Measurements from ENCODE around the gene FBXL13. TPM values are rescaled to one million over a fixed set of nuclear protein-coding genes. Genes with fewer than 3 reads are reported as not detected.
"Not testable (repeated sequence)": the region's sequence is repeated elsewhere in the genome, so short reads cannot be mapped to it uniquely, and the experiment has no call there.

The FBXL13 gene
- 1.5 and 2.9 TPM in 2 replicates for total RNA-seq (2014; rRNA removed; shearing (Covaris generic))

DNA sequence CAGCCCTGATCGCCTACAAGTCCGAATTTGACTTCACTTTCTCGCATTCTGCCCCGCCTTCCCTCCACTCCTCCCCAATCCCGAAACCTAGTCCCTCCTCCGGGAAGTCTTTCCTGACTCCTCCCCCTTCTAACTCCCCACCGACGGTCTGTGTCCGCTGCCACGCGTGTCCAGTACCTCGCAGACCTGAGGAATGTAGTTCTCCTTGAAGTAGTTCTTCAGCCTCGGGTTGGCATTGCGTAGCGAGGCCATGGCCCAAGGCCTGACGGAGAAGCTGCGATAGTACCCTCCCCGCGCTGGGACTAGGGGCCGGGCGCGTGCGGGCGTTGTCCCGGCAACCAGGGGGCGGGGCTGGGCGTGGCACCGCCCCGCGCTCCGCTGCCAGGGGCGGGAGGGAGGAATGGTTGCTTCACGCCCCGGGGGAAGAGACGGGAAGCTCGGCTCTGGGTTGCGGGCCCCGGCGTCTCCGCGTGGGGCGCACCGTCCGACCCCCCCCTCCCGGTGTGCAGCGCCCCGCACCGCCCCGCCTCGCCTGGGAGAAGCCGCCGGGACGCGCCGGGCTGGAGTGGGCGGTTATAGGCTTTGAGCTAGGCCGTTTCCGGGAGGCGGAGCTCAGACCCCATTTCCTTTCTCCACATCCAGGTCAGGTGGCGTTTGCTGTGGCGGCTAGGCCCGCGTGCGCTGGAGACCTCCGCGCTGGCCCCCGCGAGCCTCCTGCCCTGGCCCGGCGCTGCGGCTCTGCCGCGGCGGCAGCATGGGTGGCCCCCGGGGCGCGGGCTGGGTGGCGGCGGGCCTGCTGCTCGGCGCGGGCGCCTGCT lies at the start of gene FBXL13, which contains the start of gene ARMC10:
Gene FBXL13 (minus strand): TSS at position 278 of the 818 bp plus-strand sequence.
Gene ARMC10 (plus strand): TSS at position 622 of the 818 bp plus-strand sequence. CDS start 133 bp downstream, at position 755.
- DNase-seq (ENCODE audit: low spot score): peak; percentile 89

DNA sequence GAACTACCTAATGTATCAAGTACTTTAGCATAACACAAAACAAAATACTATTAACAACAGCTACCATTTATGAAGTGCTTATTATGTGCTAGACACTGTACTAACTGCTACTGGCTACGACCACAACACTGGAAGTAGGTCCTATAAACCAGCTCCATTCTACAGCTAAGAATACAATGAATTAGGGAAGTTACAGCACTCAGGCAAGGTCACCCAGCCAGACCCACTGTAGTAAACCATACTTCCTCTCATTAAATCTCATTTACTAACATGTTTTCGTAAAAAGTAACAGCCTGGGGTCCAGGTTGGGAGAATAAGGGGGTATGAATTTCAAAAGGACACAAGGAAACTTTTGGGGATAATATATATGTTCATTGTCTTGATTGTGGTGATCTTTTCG lies 48.9 kb upstream of the FBXL13 start:
- no peak for DNase-seq (ENCODE audit: low spot score)

DNA sequence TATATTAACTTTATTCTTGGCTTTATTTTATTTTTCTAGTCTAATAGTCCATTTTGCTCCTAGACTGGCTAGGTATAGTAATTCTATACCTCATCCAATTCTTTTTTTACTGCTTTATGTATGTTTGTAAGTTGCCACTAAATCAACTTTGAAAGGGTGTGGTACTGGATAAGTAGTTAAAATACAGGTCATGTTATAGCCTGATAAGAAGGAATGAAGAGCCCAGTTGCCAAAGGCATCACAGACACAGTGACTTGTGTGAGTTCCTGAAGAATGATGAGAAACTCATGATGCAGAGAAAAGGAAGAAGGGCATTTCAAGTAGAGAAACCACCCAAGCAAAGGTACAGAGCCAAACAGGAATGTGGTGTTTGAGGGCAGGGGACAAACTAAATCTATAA lies 47.0 kb upstream of the FBXL13 start:
- DNase-seq (ENCODE audit: low spot score): no peak

DNA sequence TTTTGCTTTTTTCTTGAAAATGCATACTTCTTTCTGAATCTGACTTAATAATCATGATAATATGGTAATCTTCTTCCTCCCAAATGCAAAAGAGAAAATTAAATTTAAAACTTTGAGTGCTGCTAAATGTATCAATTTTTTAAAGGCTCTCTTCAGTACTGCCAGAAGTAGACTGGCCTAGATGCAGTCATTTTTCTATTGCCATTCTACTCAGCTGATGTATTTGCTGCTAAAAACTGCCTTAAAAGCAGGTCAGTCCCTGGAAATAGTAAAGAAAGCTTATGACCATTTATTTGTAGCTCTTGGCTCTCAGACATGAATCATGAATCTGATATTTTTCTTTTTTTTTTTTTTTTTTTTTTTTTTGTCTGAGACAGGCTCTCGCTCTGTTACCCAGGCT lies 45.8 kb upstream of the FBXL13 start:
- no peak for DNase-seq (ENCODE audit: low spot score)

DNA sequence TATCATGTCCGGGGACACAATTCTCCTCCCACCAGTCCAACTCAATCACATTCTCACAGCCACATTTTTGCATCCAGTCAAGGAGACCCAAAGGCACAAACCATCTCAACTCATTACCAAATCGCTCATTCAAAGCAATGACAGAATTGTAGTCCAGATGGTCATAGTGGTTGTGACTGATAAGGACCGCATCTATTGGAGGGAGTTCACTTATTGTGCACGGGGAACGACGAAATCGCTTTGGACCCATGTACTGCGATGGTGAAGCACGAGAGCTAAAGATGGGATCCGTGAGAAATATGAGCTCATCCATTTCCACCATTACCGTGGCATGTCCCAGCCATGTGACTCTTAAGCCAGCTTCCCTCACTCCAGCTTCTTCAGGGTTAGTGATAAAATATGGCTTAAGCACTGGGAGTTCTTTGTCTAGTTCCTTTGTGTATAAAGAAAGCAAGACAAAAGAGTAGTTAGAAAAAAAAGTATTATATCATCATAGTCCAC lies 45.2 kb upstream of the FBXL13 start:
- DNase-seq (ENCODE audit: low spot score): no peak

DNA sequence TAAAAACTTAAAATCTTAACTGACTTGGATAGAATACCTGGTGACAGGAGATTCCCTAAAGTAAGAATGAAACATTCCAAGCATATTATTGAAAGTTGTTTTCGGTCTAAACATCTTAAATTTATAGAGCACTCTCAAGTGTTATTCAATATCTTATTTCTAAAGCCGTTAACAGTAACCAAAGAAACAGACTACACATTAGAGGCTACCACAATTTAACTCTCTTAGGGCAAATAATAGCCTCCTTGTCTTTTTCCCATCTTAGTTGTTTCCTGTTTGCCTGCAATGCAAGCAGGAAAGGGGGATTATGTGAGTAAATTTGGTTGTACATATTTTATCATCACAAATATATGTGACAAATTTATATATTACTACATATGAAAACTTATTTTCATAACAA lies 42.9 kb upstream of the FBXL13 start:
- DNase-seq (ENCODE audit: low spot score): no peak

DNA sequence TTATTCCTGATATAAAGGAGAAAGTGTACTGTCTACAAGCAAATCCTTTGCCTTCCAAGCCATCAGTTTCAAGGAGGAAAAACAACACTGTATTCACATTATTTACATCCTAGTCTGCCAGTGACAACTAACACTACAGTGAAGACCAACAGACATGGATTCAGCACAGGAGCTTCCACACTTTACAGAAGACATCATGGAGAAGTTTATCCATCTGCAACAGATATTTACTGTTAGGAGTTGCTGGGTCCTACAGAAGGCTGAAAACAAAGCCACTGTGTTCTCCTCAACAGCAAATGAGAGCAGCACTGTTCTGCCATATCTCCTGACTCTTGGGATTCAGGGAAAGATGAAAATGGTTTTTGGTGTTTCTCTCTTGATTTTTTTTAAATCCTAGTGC lies 42.4 kb upstream of the FBXL13 start:
- DNase-seq (ENCODE audit: low spot score): no peak

DNA sequence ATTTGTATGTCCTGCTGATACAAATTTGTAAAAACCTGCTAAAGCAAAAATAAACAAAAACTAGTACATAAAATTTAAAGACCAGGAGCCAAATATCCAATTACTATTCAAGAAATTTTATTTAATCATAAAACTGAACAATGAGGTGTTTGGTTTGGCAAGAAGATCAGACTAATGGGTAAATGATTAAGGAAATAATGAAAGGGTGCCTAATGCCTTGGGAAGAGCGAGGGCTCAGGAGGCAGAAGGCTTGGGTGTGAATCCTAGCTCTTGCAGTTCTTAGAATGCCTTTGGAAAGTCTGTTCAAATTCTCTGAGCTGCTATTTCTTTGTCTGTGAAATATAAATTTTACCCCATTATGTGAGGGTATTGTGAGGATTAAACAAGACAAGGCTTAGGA lies 41.9 kb upstream of the FBXL13 start:
- DNase-seq (ENCODE audit: low spot score): no peak

DNA sequence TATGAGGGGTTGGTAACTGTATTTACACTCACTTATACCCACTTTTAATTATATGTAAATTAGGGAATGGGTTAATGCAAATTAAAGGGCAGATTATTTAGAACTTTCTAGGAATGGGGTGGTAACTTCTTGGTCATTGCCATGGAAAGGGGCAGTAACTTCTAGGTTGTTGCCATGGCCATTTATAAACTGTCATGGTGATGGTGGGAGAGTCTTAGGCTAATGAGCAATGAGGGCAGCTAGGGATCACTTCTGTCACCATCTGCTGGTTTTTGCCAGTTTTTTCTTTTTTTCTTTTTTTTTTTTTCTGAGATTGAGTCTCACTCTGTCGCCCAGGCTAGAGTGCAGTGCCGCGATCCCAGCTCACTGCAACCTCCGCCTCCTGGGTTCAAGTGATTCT lies 41.2 kb upstream of the FBXL13 start:
- DNase-seq (ENCODE audit: low spot score): no peak

DNA sequence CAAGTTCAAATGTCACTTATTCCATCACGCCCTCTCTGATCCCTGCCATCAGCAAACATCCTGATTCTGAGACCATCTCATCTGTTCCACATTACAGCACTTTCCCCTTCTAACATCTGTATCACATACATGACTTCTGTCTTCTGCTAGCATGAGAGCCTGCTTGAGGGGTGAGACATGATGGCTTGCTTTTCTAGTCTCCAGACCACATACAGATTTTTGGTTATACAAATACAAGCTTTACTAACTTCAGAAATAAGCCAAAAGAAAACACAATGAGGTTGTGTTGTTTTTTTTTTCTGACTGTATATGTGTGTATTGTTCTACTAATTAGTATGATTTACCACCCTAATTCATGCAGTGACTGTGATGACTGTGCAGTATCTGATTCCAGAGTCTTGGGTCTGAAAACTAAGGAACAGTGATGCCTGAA lies 40.0 kb upstream of the FBXL13 start:
- DNase-seq (ENCODE audit: low spot score): no peak

DNA sequence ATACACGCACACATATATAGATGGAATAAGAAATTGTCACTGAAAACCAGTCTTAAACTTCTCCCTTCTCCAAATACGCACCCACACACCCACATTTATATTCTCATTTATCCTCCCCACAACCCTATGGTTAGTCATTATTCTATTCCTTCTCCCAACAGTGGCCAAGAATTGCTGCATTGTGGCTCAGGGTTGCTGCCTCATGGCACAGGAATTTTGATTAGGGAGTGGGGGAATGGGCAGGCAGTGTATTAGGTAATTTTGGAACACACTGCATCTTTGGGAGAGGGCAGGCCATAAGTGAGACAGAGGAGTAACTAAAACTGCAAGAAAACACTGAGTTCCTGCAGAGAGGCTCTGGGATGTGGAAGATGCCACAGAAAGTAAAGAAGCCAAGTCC lies 38.6 kb upstream of the FBXL13 start:
- DNase-seq (ENCODE audit: low spot score): peak; percentile 95

DNA sequence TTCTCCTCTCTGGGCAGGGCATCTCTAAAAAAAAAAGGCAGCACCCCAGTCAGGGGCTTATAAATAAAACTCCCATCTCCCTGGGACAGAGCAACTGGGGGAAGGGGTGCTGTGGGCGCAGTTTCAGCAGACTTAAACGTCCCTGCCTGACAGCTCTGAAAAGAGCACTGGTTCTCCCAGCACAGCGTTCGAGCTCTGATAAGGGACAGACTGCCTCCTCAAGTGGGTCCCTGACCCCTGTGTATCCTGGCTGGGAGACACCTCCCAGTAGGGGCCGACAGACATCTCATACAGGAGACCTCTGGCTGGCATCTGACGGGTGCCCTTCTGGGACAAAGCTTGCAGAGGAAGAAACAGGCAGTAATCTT lies 32.1 kb upstream of the FBXL13 start:
- not testable (repeated sequence) for DNase-seq (ENCODE audit: low spot score)

DNA sequence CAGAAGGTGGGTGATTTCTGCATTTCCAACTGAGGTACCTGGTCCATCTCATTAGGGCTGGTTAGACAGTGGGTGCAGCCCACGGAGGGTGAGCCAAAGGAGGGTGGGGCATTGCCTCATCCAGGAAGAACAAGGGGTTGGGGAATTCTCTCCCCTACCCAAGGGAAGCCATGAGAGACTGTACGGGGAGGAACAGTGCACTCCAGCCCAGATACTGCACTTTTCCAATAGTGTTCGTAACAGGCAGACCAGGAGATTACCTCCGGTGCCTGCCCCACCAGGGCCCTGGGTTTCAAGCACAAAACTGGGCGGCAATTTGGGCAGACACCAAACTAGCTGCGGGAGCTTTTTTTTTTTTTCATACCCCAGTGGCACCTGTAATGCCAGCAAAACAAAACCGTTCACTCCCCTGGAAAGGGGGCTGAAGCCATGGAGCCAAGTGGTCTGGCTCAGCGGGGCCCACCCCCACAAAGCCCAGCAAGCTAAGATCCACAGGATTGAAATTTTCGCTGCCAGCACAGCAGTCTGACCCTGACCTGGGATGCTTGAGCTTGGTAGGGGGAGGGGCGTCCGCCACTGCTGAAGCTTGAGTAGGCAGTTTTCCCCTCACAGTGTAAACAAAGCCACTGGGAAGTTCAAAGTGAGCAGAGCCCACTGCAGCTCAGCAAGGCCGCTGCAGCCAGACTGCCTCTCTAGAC lies 31.6 kb upstream of the FBXL13 start:
- no peak for DNase-seq (ENCODE audit: low spot score)

DNA sequence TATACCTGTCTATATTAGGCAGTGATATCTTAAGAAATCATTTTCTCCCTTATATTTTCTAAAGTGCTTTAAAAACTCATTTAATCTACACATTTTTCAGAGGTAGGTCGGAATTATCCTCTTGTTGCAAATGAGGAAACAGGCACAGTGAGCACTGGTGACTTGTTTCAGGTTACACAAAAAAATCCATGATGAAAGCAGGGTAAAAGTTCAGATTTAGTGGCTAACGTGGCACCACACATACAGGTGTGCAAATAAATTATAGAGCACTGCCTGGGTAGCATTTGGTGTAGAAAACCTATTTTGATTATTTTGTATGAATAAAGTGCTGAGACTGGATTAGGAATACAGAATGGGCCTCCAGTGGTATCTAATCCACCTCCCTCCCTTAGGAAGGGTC lies 26.9 kb upstream of the FBXL13 start:
- no peak for DNase-seq (ENCODE audit: low spot score)

DNA sequence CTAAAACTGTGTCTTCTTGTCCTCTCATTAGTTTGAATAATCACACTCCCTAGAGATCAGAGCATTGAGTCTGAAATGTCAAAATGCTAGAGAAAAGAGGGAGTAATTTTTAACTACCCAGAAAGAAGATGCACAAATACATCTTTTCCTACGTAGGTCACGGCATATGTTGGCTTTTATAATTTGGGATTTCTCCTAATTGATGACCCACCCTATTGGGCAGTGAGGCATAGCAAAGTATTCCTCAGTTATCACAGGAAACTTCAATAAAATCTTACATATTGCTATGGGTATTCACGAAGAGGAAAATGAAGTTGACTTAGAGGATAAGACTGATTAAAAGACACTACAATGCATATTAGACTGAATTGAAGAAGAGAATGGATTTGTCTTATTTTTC lies 25.8 kb upstream of the FBXL13 start:
- no peak for DNase-seq (ENCODE audit: low spot score)

DNA sequence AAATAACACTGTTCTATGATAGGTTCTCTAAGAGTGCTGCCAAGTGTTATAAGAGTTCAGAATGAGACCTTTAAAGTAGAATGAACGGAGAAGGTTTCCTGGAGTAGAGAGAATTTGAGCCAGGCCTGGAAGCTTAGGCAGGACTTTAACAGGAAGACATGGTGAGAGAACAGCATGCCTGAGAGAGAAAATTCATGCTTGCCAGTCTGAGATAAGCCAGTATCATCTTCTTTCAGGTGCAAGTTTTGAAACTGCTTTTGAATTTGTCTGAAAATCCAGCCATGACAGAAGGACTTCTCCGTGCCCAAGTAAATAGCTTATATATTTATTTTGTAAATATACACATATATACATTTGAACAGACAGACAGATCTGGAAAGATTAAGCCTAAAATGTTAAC lies 22.4 kb upstream of the FBXL13 start:
- no peak for DNase-seq (ENCODE audit: low spot score)

DNA sequence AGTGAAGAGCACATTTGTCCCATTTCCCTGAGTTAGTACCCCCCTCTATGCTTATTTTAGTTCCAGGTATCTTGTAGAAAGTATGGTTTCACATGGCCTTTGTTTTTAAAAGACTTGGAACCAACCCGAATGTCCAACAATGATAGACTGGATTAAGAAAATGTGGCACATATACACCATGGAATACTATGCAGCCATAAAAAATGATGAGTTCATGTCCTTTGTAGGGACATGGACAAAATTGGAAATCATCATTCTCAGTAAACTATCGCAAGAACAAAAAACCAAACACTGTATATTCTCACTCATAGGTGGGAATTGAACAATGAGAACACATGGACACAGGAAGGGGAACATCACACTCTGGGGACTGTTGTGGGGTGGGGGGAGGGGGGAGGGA lies 21.0 kb upstream of the FBXL13 start:
- not testable (repeated sequence) for DNase-seq (ENCODE audit: low spot score)

DNA sequence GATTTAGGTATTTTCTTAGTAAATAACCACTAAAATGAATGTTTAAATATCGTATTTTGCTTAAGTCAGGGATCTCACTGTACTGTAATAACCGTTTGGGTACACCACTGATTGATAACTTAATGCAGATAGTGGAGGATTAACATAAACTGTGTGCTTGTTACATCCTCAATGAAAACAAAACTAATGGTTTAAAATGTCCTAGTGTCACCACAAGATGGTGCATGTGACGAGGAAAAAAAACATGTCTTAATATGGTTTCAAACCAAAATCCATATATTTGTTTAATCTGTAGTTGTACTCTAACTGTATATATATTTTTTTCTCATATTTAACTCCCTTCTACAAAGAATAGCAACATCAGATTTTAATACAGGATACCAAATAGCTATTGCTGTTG lies 19.5 kb upstream of the FBXL13 start:
- DNase-seq (ENCODE audit: low spot score): no peak

DNA sequence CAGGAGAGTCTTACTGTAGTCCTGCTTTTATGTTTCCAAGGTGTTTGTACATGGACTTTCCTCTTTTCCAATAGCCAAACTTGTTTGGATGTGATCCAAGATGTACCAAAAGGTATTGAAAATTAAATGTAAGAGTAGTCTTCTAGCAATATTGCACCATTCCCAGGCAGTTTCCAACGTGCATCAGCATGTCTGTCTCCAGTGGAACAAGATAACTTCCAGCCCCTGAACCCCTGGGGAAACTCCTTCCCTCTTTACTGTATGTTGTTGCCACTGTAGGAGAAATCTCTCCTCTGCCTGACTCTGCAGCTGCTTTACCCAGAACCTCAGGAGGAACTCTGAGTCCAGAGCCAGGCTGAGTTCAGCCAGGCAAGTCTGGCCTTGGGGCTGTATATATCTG lies 18.8 kb upstream of the FBXL13 start:
- no peak for DNase-seq (ENCODE audit: low spot score)

DNA sequence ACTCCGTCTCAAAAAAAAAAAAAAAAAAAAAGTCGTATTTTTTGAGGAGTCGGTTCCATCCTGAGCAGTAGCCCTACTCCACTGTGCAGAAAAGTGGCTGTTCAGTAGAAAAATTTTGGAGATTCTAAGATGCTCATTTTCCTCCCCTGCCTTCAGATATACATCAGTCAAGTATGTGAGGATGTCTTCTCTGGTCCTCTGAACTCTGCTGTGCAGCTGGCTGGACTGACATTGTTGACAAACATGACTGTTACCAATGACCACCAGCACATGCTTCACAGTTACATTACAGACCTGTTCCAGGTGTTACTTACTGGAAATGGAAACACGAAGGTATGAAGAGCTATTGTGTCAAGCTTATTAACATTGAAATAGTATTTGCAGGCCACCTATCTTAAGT lies 17.7 kb upstream of the FBXL13 start:
- DNase-seq (ENCODE audit: low spot score): not testable (repeated sequence)

DNA sequence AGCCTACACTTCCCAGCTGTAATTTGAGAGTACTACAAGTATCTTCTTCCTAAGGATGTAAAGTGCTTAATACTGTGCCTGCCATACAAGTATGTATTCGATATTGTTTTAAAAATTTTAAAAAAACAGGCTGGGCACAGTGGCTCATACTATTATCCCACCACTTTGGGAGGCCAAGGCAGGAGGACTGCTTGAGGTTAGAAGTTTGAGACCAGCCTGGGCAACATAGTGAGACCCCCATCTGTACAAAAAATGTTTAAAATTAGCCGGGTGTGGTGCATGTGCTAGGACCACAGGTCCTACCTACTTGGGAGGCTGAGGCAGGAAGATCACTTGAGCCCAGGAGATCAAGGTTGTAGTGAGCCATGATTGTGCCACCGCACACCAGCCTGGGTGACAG lies 8.6 kb upstream of the FBXL13 start:
- no peak for DNase-seq (ENCODE audit: low spot score)

DNA sequence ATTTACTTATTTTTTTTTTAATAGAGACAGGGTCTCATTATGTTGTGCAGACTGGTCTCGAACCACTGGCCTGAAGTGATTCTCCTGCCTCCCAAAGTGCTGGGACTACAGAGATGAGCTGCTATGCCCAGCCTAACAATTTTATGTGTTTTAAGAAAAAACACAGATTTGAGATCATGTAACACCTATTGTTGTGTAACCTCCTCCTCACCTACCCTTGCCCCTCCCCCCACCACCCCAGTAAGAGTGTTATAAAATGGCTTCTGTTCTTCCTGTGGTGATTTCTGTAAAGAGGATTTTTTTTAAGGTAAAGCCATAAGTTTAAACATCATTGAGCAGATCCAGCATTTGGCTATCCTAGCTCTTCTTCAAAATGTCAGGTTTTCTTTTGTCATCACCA lies 7.9 kb upstream of the FBXL13 start:
- no peak for DNase-seq (ENCODE audit: low spot score)

DNA sequence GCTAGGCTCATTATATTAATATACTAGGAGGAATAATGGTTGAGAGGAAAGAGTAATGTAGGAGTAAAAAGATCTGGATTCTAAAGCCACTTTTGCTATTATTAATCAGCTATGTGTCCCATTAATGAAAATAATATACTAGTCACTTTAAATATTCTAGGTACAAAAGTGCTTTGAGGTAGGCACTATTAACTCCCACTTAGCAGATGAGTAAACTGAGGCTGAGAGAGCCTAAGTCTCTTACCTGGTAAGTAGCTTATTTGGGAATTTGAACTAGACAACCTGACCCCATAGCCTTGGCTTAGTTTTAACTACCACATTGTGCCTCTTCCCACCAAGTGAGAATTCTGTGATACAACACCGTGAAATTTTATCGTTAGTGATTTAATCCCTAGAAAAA lies 6.3 kb upstream of the FBXL13 start:
- no peak for DNase-seq (ENCODE audit: low spot score)

Data from A172 (cell line).